Measurements from ENCODE around the gene ZGRF1.

- TF ChIP-seq JUND (IDR thresholded peaks at IDR 0.05): no peak
- no peak for TF ChIP-seq CTCF (IDR thresholded peaks at IDR 0.05 in 2 of 3, conservative IDR thresholded peaks at IDR 0.05 in 1 of 3; ENCODE audit: borderline replicate concordance in 1 of 3, insufficient read depth in 1 of 3, low read depth in 2 of 3, low read length in 2 of 3)
- TF ChIP-seq POLR2AphosphoS5 (IDR thresholded peaks at IDR 0.05; ENCODE audit: low read depth, low read length): no peak
- TF ChIP-seq ZNF274 (IDR thresholded peaks at IDR 0.05; ENCODE audit: low read depth, low read length): no peak
- TF ChIP-seq POLR2A (IDR thresholded peaks at IDR 0.05; ENCODE audit: borderline replicate concordance, extremely low read depth, insufficient read depth, insufficient read length): no peak
- TF ChIP-seq REST (IDR thresholded peaks at IDR 0.05; ENCODE audit: low read depth): no peak
- TF ChIP-seq SP1 (IDR thresholded peaks at IDR 0.05; ENCODE audit: low read depth): no peak
- no peak for TF ChIP-seq EZH2phosphoT487 (IDR thresholded peaks at IDR 0.05; ENCODE audit: borderline replicate concordance)
- no peak for TF ChIP-seq EZH2 (IDR thresholded peaks at IDR 0.05)
- no peak for TF ChIP-seq EGR1 (IDR thresholded peaks at IDR 0.05; ENCODE audit: low read depth)
- TF ChIP-seq, protein P1, sequence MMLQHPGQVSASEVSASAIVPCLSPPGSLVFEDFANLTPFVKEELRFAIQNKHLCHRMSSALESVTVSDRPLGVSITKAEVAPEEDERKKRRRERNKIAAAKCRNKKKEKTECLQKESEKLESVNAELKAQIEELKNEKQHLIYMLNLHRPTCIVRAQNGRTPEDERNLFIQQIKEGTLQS (IDR thresholded peaks at IDR 0.05): no peak
- no peak for TF ChIP-seq YY1 (IDR thresholded peaks at IDR 0.05; ENCODE audit: extremely low read depth, insufficient replicate concordance, low read depth, low read length)
- no peak for TF ChIP-seq RAD21 (IDR thresholded peaks at IDR 0.05; ENCODE audit: low read depth)
Measured at GRCh38 chr4:112492321-112492720, 144.4 kb downstream of the ZGRF1 start.

All from HCT116 (cell line).